Peyer's patch (tissue), 4 donors: ENCODE results near the gene D2HGDH.

ENCODE experiments used
- CTCF ChIP-seq, 6 experiments: fragments of 450-650 bp in 4 of 6; fragments of 200-600 bp in 2 of 6; sonication (generic) in 1 of 6; IDR thresholded peaks; one replicate each; pipeline ENCODE4 v1.5.1; 2017 to 2019; ENCODE audit warnings: antibody characterized with exemption in 6 of 6, mild to moderate bottlenecking in 3 of 6, moderate library complexity in 1 of 6
- POLR2A ChIP-seq, 2 donors: fragments of 450-650 bp; IDR thresholded peaks; one replicate each; pipeline ENCODE4 v1.5.1; 2017; ENCODE audit warnings: antibody characterized with exemption in 2 of 2, mild to moderate bottlenecking in 2 of 2, moderate library complexity in 2 of 2

- TF ChIP-seq POLR2A (IDR thresholded peaks at IDR 0.05) (no peak), CTCF (IDR thresholded peaks at IDR 0.05) (no peak)
Observed at GRCh38 chr2:241745276-241745675, 10.8 kb downstream of the D2HGDH start.
